Muscle of leg (tissue), 11 donors: ENCODE data around the gene GRIN2C. TPM values are rescaled to one million over a fixed set of nuclear protein-coding genes. Genes with fewer than 3 reads are reported as not detected.

Source experiments
- DNase-seq: peaks from one replicate; pipeline ENCODE4 v3.0.0; 2013
- H3K27ac ChIP-seq: one replicate; pipeline ENCODE4 v1.5.1; 2013; ENCODE audit warnings: mild to moderate bottlenecking, low read length, control low read depth
- H3K27me3 ChIP-seq: one replicate; pipeline ENCODE4 v1.6.1; 2013; ENCODE audit warnings: low read length; ENCODE audit not compliant: control insufficient read depth, insufficient read depth
- H3K36me3 ChIP-seq: one replicate; pipeline ENCODE4 v1.6.1; 2013; ENCODE audit warnings: low read length; ENCODE audit not compliant: control insufficient read depth, insufficient read depth
- H3K4me1 ChIP-seq: one replicate; pipeline ENCODE4 v1.6.1; 2013; ENCODE audit warnings: low read length; ENCODE audit not compliant: control insufficient read depth, insufficient read depth
- H3K4me3 ChIP-seq: one replicate; pipeline ENCODE4 v1.5.1; 2013; ENCODE audit warnings: low read length, control low read depth
- H3K9me3 ChIP-seq: replicated peaks from 2 replicates; pipeline ENCODE4 v1.6.1; 2013; ENCODE audit warnings: low read depth, low read length; ENCODE audit not compliant: control insufficient read depth
- WGBS: methylation state at CpG from one replicate; pipeline ENCODE4 v1.1.5; 2013; ENCODE audit warnings: missing lambda C conversion rate; ENCODE audit not compliant: insufficient coverage; 5-methylcytosine and 5-hydroxymethylcytosine counted together
- polyA plus RNA-seq, 8 donors: library from polyadenylated mRNA; unstranded; fragments of 120-200 nt; gene quantifications; one replicate each; pipeline versions ENCODE4 v1.2.1 to v1.2.3, GENCODE V29; 2013; ENCODE audit warnings: inconsistent platforms in 1 of 8, low replicate concordance in 1 of 8; ENCODE audit not compliant: insufficient read length in 8 of 8, insufficient read depth in 1 of 8
- total RNA-seq: library from RNA; stranded (reverse); fragments of 120-200 nt; gene quantifications from one replicate; pipeline ENCODE4 v1.2.4, GENCODE V29; 2013

The GRIN2C gene
- total and polyA plus RNA-seq, 9 donors = 0.64 to 2.3 (median 1.2) TPM

DNA sequence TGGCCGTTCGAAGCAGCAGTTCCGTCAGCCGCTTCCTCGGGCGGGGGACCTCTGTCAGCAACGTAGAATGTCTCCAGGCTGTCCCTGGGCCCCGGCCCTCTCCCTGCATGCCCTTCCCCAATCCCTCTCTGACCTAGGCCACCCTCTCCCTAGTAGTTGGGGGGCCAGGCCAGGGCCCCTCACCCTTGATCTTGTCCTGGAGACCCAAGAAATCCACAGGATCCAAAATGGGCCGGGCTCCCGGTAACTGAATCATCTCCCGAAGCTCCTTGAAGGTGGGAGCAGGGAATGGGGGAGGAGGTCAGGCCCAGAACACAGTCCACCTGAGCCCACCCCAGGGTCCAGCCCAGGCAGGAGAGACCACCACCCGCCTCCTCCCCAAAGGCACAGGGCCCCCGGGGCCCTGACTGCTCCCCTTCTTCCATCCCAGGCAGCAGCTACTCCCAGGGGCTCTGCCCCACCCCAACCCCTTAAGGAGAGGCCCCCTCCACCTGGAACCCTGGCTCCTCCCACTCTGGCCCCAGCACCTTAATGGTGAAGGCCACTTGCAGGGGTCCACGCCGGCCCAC lies 4.7 kb upstream of the GRIN2C start:
- Histone ChIP-seq H3K4me1 (peaks cover 29% of the 10 kb centered on the region), H3K27ac (no peak overlapping the region), H3K36me3 (no peaks in the 10 kb centered on the region), H3K27me3 (peaks cover 36% of the 10 kb centered on the region), H3K9me3 (no peaks in the 10 kb centered on the region), H3K4me3 (no peak overlapping the region)
- WGBS = 88% methylated on average over 13 of the region's 15 CpGs
- DNase-seq = no peak

DNA sequence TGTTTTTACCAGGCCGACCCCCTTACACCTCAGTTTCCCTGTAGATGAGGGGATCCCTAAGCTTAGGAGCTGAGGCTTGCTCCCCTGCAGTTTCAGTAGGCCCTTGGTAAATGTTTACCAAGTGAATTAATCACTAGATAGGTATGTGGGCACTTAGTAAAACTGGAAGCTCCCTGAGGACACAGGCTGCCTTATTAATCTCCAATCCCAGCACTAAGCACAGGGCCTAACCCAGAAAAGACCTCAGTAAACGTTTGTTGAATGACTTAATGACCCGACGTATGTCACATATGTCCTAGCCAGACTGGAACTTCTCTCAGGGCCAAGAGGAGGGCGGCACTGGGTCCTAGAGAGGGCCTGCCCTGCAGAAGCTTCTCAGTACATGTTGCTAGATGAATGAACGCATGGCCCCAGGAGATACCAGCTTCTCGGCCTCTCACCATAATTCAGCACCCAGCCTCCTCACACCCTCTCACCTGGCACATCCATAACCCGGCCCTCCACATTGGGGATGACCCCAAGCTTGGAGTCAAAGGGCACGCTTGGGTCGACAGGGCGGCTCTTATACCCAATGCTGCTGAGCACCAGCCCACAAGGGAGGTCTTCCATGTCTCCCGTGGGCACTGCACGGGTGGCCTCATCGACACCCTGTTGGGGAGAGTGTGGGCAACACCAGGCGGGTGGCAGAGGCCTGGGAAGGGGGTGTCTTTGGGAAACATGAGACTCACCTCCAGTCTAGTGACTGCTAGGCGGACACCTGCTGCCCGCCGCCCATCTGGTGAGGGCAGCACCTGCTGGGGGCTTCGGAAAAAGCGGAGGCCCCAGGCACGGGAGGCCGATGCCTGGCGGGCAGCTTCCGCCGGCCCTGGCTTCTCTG lies 4.0 kb upstream of the GRIN2C start:
- H3K27me3 ChIP-seq = peaks cover 43% of the 10 kb centered on the region
- no peaks in the 10 kb centered on the region for H3K36me3 ChIP-seq
- H3K9me3 ChIP-seq = no peaks in the 10 kb centered on the region
- H3K27ac ChIP-seq = no peak overlapping the region
- H3K4me1 ChIP-seq = peaks cover 29% of the 10 kb centered on the region
- H3K4me3 ChIP-seq = no peak overlapping the region
- DNase-seq = no peak
- WGBS = 89% methylated on average over 19 of the region's 25 CpGs

DNA sequence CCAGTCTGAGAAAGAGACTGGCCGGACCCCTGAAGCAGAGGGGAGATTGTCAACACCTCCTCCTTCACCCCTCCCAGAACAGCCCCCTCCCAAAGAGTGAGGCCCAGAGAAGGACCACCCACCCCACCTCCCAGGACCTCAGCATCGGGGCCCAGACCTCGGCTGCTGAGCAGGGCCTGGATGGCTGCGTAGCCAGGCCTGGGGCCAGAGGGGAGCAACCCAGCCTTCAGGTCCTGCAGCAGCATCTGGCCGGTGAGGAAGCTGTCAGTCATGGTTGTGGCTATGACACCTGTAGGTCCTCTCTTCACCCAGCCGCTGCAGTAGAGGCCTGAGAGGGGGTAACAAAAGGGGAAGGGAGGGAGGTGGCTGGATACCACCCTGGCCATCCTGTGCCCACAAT lies 3.2 kb upstream of the GRIN2C start:
- peak; percentile 15 for DNase-seq
- Histone ChIP-seq H3K4me1 (peaks cover 29% of the 10 kb centered on the region), H3K27ac (no peak overlapping the region), H3K27me3 (peaks cover 50% of the 10 kb centered on the region), H3K4me3 (no peak overlapping the region), H3K9me3 (no peaks in the 10 kb centered on the region), H3K36me3 (no peaks in the 10 kb centered on the region)
- 30% methylated on average over 2 of the region's 6 CpGs for WGBS

DNA sequence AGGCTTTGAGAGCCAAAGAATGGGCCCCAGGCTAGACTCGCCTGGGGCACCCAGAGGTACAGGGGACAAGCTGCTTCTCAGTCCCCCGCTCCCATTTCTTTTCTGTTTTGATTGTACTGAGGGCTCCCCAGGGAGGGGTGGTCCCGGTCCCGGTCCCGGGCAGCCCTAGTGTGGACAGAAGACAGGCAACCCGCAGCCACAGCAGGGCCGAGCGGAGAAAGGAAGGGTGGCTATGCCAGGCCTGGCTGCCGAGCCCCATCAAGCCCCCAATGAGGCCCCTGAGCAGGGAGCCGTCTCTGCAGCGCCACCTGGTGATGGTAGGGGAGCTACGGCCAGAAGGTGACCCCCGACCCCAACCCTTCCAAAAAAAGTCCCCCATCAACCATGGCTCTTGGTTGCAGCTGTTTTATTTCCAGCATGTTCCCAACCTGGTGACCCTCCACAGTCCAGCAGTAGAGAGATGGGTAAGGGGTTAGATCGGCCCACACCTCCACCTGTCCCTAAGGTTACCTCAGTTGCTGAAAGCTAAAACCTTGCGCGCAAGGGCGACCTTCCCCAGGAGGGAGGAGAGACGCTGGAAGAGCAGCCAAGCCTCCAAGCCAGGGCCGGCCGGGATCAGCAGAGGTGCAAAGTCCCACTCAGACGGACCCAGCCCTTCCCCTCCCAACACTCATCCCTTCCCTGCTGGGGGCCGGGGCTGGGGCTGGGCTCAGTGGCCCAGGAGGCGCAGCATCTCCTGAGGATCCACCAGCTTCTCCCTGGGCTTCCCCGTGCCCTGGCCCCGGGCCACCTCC lies 2.6 kb upstream of the GRIN2C start:
- Histone ChIP-seq H3K27ac (no peak overlapping the region), H3K4me1 (peaks cover 31% of the 10 kb centered on the region), H3K9me3 (no peaks in the 10 kb centered on the region), H3K36me3 (no peaks in the 10 kb centered on the region), H3K27me3 (peaks cover 55% of the 10 kb centered on the region), H3K4me3 (no peak overlapping the region)
- peak; percentile 67 for DNase-seq
- WGBS = 29% methylated on average over 15 of the region's 25 CpGs

DNA sequence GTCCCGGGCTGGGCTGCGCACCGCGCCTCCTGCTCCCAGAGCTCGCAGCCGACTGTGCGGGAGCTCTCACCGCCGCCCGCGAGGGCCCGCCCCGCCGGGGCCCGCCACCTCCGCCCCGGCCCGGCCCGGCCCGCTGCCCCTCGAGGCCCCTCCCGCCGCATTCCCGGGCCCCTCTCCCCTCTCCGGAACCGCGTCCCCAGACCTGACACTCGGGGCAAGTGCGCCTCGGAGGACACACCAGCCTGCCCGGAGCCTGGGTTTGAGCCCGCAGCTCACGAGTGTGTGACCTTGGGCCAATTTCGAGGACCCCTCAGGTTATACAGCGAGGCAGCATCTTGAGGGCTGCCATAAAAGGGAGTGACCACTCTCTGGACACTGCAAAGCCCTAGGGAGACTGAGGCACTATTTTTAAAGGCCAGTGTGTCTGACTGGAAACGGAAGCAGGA lies 2.0 kb upstream of the GRIN2C start:
- Histone ChIP-seq H3K36me3 (no peaks in the 10 kb centered on the region), H3K27ac (no peak overlapping the region), H3K9me3 (no peaks in the 10 kb centered on the region), H3K4me3 (no peak overlapping the region), H3K4me1 (peaks cover 34% of the 10 kb centered on the region), H3K27me3 (peaks cover 61% of the 10 kb centered on the region)
- no peak for DNase-seq
- WGBS = 2% methylated on average over 36 of the region's 36 CpGs

DNA sequence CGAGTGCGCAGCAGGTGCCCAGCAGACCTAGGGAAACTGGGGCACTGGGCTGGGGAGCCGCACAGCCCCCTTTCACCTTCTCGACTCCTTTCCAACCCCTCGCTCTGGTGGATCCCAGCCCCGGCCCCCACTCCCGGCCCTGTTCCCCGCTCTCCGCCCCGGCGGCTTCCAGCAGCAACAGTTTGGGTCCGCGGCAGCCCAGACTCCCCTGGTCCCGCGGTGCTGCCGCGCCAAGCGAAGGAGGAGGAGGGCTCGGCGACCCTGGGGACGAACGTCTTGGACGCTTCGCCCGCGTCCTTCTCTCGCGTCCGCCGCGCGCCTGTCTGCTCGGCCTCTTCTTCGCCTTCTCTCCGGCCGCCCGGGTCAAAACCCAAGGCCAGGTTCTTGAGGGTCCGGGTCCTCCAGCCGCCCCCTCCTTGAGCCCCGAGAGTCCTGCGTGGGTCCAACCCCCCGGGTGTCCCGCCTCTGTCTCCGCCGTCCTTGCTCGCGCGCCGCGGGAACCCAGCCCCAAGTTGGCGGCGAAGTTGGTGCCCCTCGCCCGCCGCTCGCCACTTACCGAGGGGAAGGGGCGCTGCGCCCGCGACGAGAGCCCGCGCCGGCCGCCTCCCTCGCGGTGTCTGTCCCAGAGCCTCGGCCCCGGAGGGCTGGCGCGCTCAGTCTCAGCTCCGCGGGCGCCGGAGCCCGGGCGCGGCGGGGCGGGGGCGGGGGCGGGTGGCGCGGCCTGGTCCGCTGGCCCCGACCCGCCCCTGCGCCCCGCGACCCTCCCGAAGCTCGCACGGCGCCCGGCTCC lies 1.4 kb upstream of the GRIN2C start:
- Histone ChIP-seq H3K27me3 (peaks cover 61% of the 10 kb centered on the region), H3K36me3 (no peaks in the 10 kb centered on the region), H3K27ac (no peak overlapping the region), H3K4me1 (peaks cover 34% of the 10 kb centered on the region), H3K4me3 (peak overlapping the region; percentile 22), H3K9me3 (no peaks in the 10 kb centered on the region)
- DNase-seq = no peak
- WGBS = under 1% methylated on average over 86 of the region's 96 CpGs

DNA sequence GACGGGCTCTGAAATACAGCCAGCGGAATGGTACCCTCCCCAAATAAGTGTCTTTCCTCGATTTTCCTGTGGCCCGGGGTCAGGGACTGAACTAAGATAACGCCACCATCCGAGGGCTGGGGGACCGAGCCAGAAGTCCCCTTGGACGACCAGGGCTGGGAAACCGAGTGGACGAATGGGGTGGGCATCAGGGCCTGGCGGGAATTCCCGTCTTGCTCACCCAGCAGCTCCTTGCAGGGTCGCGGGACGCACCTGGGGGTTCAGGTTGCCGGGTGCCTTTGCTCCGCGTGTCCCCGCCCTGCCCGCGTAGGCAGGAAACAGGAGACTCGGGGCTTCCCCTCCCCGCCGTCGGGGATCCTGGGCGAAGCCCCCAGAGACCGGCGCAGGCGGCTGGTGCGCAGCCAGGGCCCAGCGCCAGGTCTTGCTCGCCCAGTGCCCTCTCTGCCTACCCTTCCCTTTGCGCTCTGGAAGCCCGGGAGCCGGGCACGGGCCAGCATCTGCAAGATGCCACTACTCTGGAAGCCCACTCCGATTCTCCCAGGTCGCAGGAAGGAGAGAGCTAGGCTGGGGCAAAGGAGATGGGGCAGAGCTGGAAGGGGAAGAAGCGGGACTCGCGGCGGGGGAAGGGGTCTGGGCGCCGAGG lies 665 bp upstream of the GRIN2C start:
- Histone ChIP-seq H3K36me3 (no peaks in the 10 kb centered on the region), H3K27ac (no peak overlapping the region), H3K9me3 (no peaks in the 10 kb centered on the region), H3K27me3 (peaks cover 66% of the 10 kb centered on the region), H3K4me3 (peak overlapping the region; percentile 22), H3K4me1 (peaks cover 38% of the 10 kb centered on the region)
- WGBS = 3% methylated on average over 34 of the region's 44 CpGs
- DNase-seq = no peak

DNA sequence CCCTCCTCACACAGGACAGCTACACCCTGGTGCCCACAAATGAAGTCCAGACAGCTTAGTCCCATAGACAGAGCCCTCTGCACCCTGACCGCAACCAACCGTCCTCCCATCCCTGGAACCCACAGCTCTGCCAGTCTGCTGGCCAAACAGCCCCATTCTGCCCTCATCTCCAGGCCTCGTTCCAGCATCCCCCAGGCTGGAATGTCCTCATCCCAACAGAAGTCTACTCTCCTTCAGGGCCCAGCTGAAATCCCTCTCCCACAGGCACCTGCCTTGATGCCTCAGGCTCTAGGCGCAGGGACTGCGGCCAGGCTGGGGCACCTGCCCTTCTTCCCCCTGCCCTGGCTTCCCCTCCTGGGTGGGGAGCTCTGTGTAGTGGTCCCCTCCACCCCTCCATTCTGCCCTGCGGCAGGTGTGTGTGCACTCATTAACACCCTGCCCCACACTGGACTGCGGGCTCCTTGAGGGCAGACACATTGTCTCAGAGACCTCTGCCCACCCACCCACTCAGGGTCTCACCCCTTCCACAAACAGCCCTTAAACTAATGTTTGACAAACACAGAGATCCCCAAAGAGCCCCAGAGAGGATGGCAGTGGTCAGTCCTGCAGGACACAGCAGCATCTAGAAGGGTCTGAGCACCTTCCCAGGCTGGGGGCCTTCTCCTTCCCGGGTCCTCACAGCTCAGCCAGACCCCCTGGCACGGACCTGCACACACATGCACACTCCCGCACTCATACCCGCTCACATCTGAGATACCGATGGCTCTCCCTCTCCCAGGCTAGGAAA lies 820 bp downstream of the GRIN2C start:
- Histone ChIP-seq H3K27me3 (peaks cover 79% of the 10 kb centered on the region), H3K27ac (no peak overlapping the region), H3K36me3 (no peaks in the 10 kb centered on the region), H3K4me1 (peaks cover 35% of the 10 kb centered on the region), H3K4me3 (no peak overlapping the region), H3K9me3 (no peaks in the 10 kb centered on the region)
- DNase-seq = no peak
- 55% methylated on average over 12 of the region's 12 CpGs for WGBS

DNA sequence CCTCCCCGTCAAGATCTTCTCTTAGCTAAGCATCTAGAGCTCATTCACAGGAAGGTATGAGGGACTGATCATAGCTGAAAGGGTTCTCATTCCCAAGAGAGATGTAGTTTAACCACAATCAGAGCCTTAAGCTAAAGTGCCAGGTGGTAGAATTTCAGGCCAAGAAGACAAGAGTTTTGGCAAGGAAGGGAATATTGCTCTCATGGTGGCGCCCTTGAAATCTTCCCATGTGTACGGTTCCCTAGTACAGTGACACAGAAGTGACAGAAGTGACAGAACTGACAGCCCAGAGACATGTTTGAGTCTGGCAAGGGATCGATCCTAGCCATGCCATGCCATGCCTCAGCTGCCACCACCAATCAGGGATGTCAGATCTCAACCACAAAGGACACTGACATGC lies 2.5 kb downstream of the GRIN2C start:
- H3K4me3 ChIP-seq = no peak overlapping the region
- H3K27me3 ChIP-seq = peaks cover 84% of the 10 kb centered on the region
- no peak overlapping the region for H3K27ac ChIP-seq
- 81% methylated on average over 3 of the region's 4 CpGs for WGBS
- H3K9me3 ChIP-seq = no peaks in the 10 kb centered on the region
- no peak for DNase-seq
- no peaks in the 10 kb centered on the region for H3K36me3 ChIP-seq
- peaks cover 37% of the 10 kb centered on the region for H3K4me1 ChIP-seq
